GM12892 (cell line): Measurements from ENCODE around the gene OTUD4.

ENCODE experiments used
- POLR2A ChIP-seq: IDR thresholded peaks from 2 replicates; pipeline ENCODE4 v1.6.1; 2011; ENCODE audit warnings: low read depth, low read length, control low read depth
- POLR2AphosphoS5 ChIP-seq: IDR thresholded peaks from 2 replicates; pipeline ENCODE4 v1.6.1; 2011; ENCODE audit warnings: low read depth, low read length, control low read depth
- TAF1 ChIP-seq: IDR thresholded peaks from 2 replicates; pipeline ENCODE4 v1.6.1; 2011; ENCODE audit warnings: low read depth, mild to moderate bottlenecking, control low read depth, low read length, borderline replicate concordance

DNA sequence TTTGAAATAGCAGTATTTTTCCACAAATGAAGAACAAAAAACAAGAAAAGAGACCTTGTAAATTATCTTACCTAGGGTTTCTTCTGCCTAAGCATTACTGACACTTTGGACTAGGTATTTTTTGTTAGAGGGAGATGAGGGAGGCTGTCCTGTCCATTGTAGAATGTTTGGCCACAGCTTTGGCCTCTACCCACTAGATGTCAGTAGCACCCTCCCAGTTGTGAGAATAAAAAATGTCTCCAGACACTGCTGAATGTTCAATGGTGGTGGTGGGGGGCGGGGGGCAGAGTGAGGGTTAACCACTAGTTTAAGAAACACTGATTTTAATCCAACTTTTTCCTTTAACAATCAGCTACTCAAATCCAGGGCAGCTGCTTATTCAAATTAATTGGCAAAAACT, 25.8 kb downstream of the OTUD4 start:
- TF ChIP-seq POLR2A (no peak), TAF1 (no peak), POLR2AphosphoS5 (no peak)
